ENCODE results near the gene PTCD3. TPM values are rescaled to one million over a fixed set of nuclear protein-coding genes. Genes with fewer than 3 reads are reported as not detected.

The PTCD3 gene
- total RNA-seq, 5 donors from 2014 or later (not counting 1 experiment from before 2014, with no cell fraction given) = 145 to 153 (median 151) TPM

- H3K27me3 Mint-ChIP-seq = no peaks in the 10 kb centered on the region
- no CpG with 5 or more reads among the region's 4 CpGs for WGBS (ENCODE audit: insufficient coverage)
These were observed 64.4 kb downstream of the PTCD3 start for GRCh38 chr2:86170449-86170848.

GRCh38 chr2:86171295-86171694 lies 65.3 kb downstream of the PTCD3 start:
- Mint-ChIP-seq H3K4me3 (no peak overlapping the region), H3K27me3 (no peaks in the 10 kb centered on the region), H3K9me3 (no peaks in the 10 kb centered on the region), H3K27ac (no peak overlapping the region), H3K36me3 (peaks cover 52% of the 10 kb centered on the region), H3K4me1 (peaks cover 17 to 26% (median 18%) of the 10 kb centered on the region in 3 donors)
- ChIA-PET POLR2A (no interaction called here), CTCF (no interaction called here)
- no CpG with 5 or more reads among the region's 3 CpGs for WGBS (ENCODE audit: insufficient coverage)
- Histone ChIP-seq H3K4me3 (ENCODE audit: control insufficient read depth in 1 of 2, extremely low read depth in 1 of 2, low read length in 1 of 2) (no peak overlapping the region), H3K27me3 (replicated peaks in 1 of 2; ENCODE audit: control insufficient read depth in 2 of 2, extremely low read depth in 1 of 2, insufficient read depth in 2 of 2, low read length in 1 of 2) (no peaks in the 10 kb centered on the region), H3K27ac (ENCODE audit: low read length) (no peak overlapping the region), H3K9me3 (no peaks in the 10 kb centered on the region), H3K36me3 (ENCODE audit: control insufficient read depth in 2 of 2, extremely low read depth in 1 of 2, insufficient read depth in 1 of 2, low read length in 1 of 2) (peaks cover 2 to 62% of the 10 kb centered on the region in 2 donors), H3K4me1 (ENCODE audit: control insufficient read depth in 1 of 2, extremely low read depth in 1 of 2, insufficient read depth in 2 of 2, low read length in 2 of 2) (no peaks in the 10 kb centered on the region)
- no peak for DNase-seq
- ATAC-seq (replicated peaks in 1 of 4) = no peak

More at GRCh38 chr2:86170449-86170848, 64.4 kb downstream of the PTCD3 start:
- peaks cover 0 to 61% of the 10 kb centered on the region in 2 donors for H3K36me3 ChIP-seq (ENCODE audit: control insufficient read depth in 2 of 2, extremely low read depth in 1 of 2, insufficient read depth in 1 of 2, low read length in 1 of 2)
- H3K27ac ChIP-seq (ENCODE audit: low read length) = no peak overlapping the region
- Mint-ChIP-seq H3K4me1 (peaks cover 10 to 18% (median 10%) of the 10 kb centered on the region in 3 donors), H3K27ac (peak overlapping the region in 1 of 2 donors; percentile 32), H3K9me3 (no peaks in the 10 kb centered on the region), H3K4me3 (no peak overlapping the region), H3K36me3 (peaks cover 50% of the 10 kb centered on the region)
- POLR2A ChIA-PET = no interaction called here
- ATAC-seq (replicated peaks in 1 of 4) = no peak
- H3K4me1 ChIP-seq (ENCODE audit: control insufficient read depth in 1 of 2, extremely low read depth in 1 of 2, insufficient read depth in 2 of 2, low read length in 2 of 2) = no peaks in the 10 kb centered on the region
- H3K27me3 ChIP-seq (replicated peaks in 1 of 2; ENCODE audit: control insufficient read depth in 2 of 2, extremely low read depth in 1 of 2, insufficient read depth in 2 of 2, low read length in 1 of 2) = no peaks in the 10 kb centered on the region
- CTCF ChIA-PET = no interaction called here
- no peak overlapping the region for H3K4me3 ChIP-seq (ENCODE audit: control insufficient read depth in 1 of 2, extremely low read depth in 1 of 2, low read length in 1 of 2)
- DNase-seq = peak in 1 of 35 experiments; percentile 11
- H3K9me3 ChIP-seq = no peaks in the 10 kb centered on the region

- H3K36me3 ChIP-seq (ENCODE audit: control insufficient read depth in 2 of 2, extremely low read depth in 1 of 2, insufficient read depth in 1 of 2, low read length in 1 of 2) = peaks cover 5 to 71% of the 10 kb centered on the region in 2 donors
- peak overlapping the region in 1 of 2 donors; percentile 43 for H3K27ac Mint-ChIP-seq
These were observed 66.6 kb downstream of the PTCD3 start for GRCh38 chr2:86172610-86173009.

GRCh38 chr2:86174445-86174844 lies 68.4 kb downstream of the PTCD3 start:
- peaks cover 8 to 69% of the 10 kb centered on the region in 2 donors for H3K36me3 ChIP-seq (ENCODE audit: control insufficient read depth in 2 of 2, extremely low read depth in 1 of 2, insufficient read depth in 1 of 2, low read length in 1 of 2)
- H3K27ac ChIP-seq (ENCODE audit: low read length) = no peak overlapping the region
- Mint-ChIP-seq H3K27me3 (no peaks in the 10 kb centered on the region), H3K9me3 (no peaks in the 10 kb centered on the region), H3K4me1 (peaks cover 20 to 32% (median 25%) of the 10 kb centered on the region in 3 donors), H3K4me3 (no peak overlapping the region), H3K36me3 (peaks cover 47% of the 10 kb centered on the region), H3K27ac (peak overlapping the region; percentile 3 to 24)
- H3K4me3 ChIP-seq (ENCODE audit: control insufficient read depth in 1 of 2, extremely low read depth in 1 of 2, low read length in 1 of 2) = no peak overlapping the region
- no peaks in the 10 kb centered on the region for H3K9me3 ChIP-seq
- ATAC-seq (replicated peaks in 1 of 4) = no peak
- DNase-seq = no peak
- WGBS (ENCODE audit: insufficient coverage) = no CpG with 5 or more reads among the region's 2 CpGs
- ChIA-PET CTCF (no interaction called here), POLR2A (no interaction called here)
- no peaks in the 10 kb centered on the region for H3K4me1 ChIP-seq (ENCODE audit: control insufficient read depth in 1 of 2, extremely low read depth in 1 of 2, insufficient read depth in 2 of 2, low read length in 2 of 2)
- H3K27me3 ChIP-seq (replicated peaks in 1 of 2; ENCODE audit: control insufficient read depth in 2 of 2, extremely low read depth in 1 of 2, insufficient read depth in 2 of 2, low read length in 1 of 2) = no peaks in the 10 kb centered on the region

More at GRCh38 chr2:86172610-86173009, 66.6 kb downstream of the PTCD3 start:
- CTCF ChIA-PET = interaction anchor here in 1 of 2 donors (0.6 kb wide), 1 partner anchor 886 kb away, joined by 7 read pairs; no protein-coding TSS in a partner anchor
- DNase-seq (no peak), ATAC-seq (replicated peaks in 1 of 4) (no peak)
- Mint-ChIP-seq H3K27me3 (no peaks in the 10 kb centered on the region), H3K4me1 (peaks cover 20 to 30% (median 22%) of the 10 kb centered on the region in 3 donors), H3K9me3 (no peaks in the 10 kb centered on the region), H3K4me3 (no peak overlapping the region), H3K36me3 (peaks cover 52% of the 10 kb centered on the region)
- H3K9me3 ChIP-seq = no peaks in the 10 kb centered on the region
- H3K27ac ChIP-seq (ENCODE audit: low read length) = no peak overlapping the region
- no peaks in the 10 kb centered on the region for H3K27me3 ChIP-seq (replicated peaks in 1 of 2; ENCODE audit: control insufficient read depth in 2 of 2, extremely low read depth in 1 of 2, insufficient read depth in 2 of 2, low read length in 1 of 2)
- no peaks in the 10 kb centered on the region for H3K4me1 ChIP-seq (ENCODE audit: control insufficient read depth in 1 of 2, extremely low read depth in 1 of 2, insufficient read depth in 2 of 2, low read length in 2 of 2)
- POLR2A ChIA-PET = no interaction called here
- H3K4me3 ChIP-seq (ENCODE audit: control insufficient read depth in 1 of 2, extremely low read depth in 1 of 2, low read length in 1 of 2) = no peak overlapping the region
- WGBS (ENCODE audit: insufficient coverage) = no CpG with 5 or more reads among the region's 2 CpGs

GRCh38 chr2:86175828-86176227 lies 69.8 kb downstream of the PTCD3 start:
- Histone ChIP-seq H3K27me3 (replicated peaks in 1 of 2; ENCODE audit: control insufficient read depth in 2 of 2, extremely low read depth in 1 of 2, insufficient read depth in 2 of 2, low read length in 1 of 2) (no peaks in the 10 kb centered on the region), H3K9me3 (no peaks in the 10 kb centered on the region), H3K27ac (ENCODE audit: low read length) (no peak overlapping the region), H3K4me1 (ENCODE audit: control insufficient read depth in 1 of 2, extremely low read depth in 1 of 2, insufficient read depth in 2 of 2, low read length in 2 of 2) (no peaks in the 10 kb centered on the region), H3K4me3 (ENCODE audit: control insufficient read depth in 1 of 2, extremely low read depth in 1 of 2, low read length in 1 of 2) (no peak overlapping the region), H3K36me3 (ENCODE audit: control insufficient read depth in 2 of 2, extremely low read depth in 1 of 2, insufficient read depth in 1 of 2, low read length in 1 of 2) (peaks cover 8 to 67% of the 10 kb centered on the region in 2 donors)
- ATAC-seq (replicated peaks in 1 of 4) (no peak), DNase-seq (no peak)
- Mint-ChIP-seq H3K36me3 (peaks cover 48% of the 10 kb centered on the region), H3K27me3 (no peaks in the 10 kb centered on the region), H3K4me1 (peaks cover 21 to 30% (median 28%) of the 10 kb centered on the region in 3 donors), H3K27ac (no peak overlapping the region), H3K9me3 (no peaks in the 10 kb centered on the region), H3K4me3 (no peak overlapping the region)
- CTCF ChIA-PET = interaction anchor here (0.6 kb wide), 2 partner anchors 10 to 875 kb away, joined by 3 read pairs; no protein-coding TSS in a partner anchor
- WGBS (ENCODE audit: insufficient coverage) = 80% methylated on average over 1 of the region's 1 CpG
- POLR2A ChIA-PET = interaction anchor here in 1 of 2 donors (0.6 kb wide), 1 partner anchor 276 kb away, joined by 10 read pairs; no protein-coding TSS in a partner anchor

GRCh38 chr2:86176597-86176996 lies 70.6 kb downstream of the PTCD3 start:
- peaks cover 44% of the 10 kb centered on the region for H3K36me3 Mint-ChIP-seq
- no peak for DNase-seq
- no peak overlapping the region for H3K4me3 Mint-ChIP-seq
- Histone ChIP-seq H3K9me3 (no peaks in the 10 kb centered on the region), H3K4me1 (ENCODE audit: control insufficient read depth in 1 of 2, extremely low read depth in 1 of 2, insufficient read depth in 2 of 2, low read length in 2 of 2) (no peaks in the 10 kb centered on the region), H3K27ac (ENCODE audit: low read length) (no peak overlapping the region), H3K36me3 (ENCODE audit: control insufficient read depth in 2 of 2, extremely low read depth in 1 of 2, insufficient read depth in 1 of 2, low read length in 1 of 2) (peaks cover 8 to 63% of the 10 kb centered on the region in 2 donors), H3K27me3 (replicated peaks in 1 of 2; ENCODE audit: control insufficient read depth in 2 of 2, extremely low read depth in 1 of 2, insufficient read depth in 2 of 2, low read length in 1 of 2) (no peaks in the 10 kb centered on the region), H3K4me3 (ENCODE audit: control insufficient read depth in 1 of 2, extremely low read depth in 1 of 2, low read length in 1 of 2) (no peak overlapping the region)
- ChIA-PET POLR2A (interaction anchor here in 1 of 2 donors (0.7 kb wide), 1 partner anchor 15 kb away, joined by 3 read pairs; no protein-coding TSS in a partner anchor), CTCF (interaction anchor here (0.5 to 0.6 kb wide), 4 partner anchors 10 to 876 kb away, joined by 3 read pairs; no protein-coding TSS in a partner anchor)
- ATAC-seq (replicated peaks in 1 of 4) = no peak
- no peaks in the 10 kb centered on the region for H3K27me3 Mint-ChIP-seq
- H3K27ac Mint-ChIP-seq = no peak overlapping the region
- H3K4me1 Mint-ChIP-seq = peaks cover 21 to 33% (median 28%) of the 10 kb centered on the region in 3 donors
- H3K9me3 Mint-ChIP-seq = no peaks in the 10 kb centered on the region

Data from T-cell (primary cell).